Stimulated activated CD4-positive, alpha-beta T cell treated with anti-CD3 and anti-CD28 coated beads, Interleukin-12 subunit alpha, Interleukin-12 subunit beta, amount 100 ng/mL, for 48 hours (primary cell): ENCODE results near the gene CEP85L.
A peak's percentile ranks its signal among the peaks of the same experiment; 100 is the strongest.

ENCODE experiments used
- DNase-seq, 3 donors: peaks; one replicate each; pipeline ENCODE4 v3.0.0-alpha.2; 2020; ENCODE audit warnings: low read depth in 2 of 3, low spot score in 1 of 3

The CEP85L gene

GRCh38 chr6:118625833-118626232 lies 25.6 kb downstream of the CEP85L start:
- no peak for DNase-seq

GRCh38 chr6:118621799-118622470 lies 29.5 kb downstream of the CEP85L start:
- no peak for DNase-seq

- DNase-seq: no peak
Observed at GRCh38 chr6:118620202-118620601, 31.2 kb downstream of the CEP85L start.

GRCh38 chr6:118618676-118619377 lies 32.6 kb downstream of the CEP85L start:
- peak; percentile 25 to 73 (median 42) for DNase-seq

- no peak for DNase-seq
Observed at GRCh38 chr6:118617417-118617816, 34.0 kb downstream of the CEP85L start.

- no peak for DNase-seq
Observed at GRCh38 chr6:118611334-118611733, 40.1 kb downstream of the CEP85L start.

- no peak for DNase-seq
Observed at GRCh38 chr6:118606858-118607257, 44.5 kb downstream of the CEP85L start.

GRCh38 chr6:118606268-118606667 lies 45.1 kb downstream of the CEP85L start:
- no peak for DNase-seq

- no peak for DNase-seq
Observed at GRCh38 chr6:118603372-118603771, 48.0 kb downstream of the CEP85L start.

GRCh38 chr6:118602300-118602699 lies 49.1 kb downstream of the CEP85L start:
- DNase-seq: no peak

GRCh38 chr6:118598324-118598723 lies 53.1 kb downstream of the CEP85L start:
- DNase-seq: no peak

- DNase-seq: no peak
Observed at GRCh38 chr6:118597636-118598035, 53.8 kb downstream of the CEP85L start.

- no peak for DNase-seq
Observed at GRCh38 chr6:118596774-118597320, 54.5 kb downstream of the CEP85L start.

GRCh38 chr6:118594877-118595276 lies 56.5 kb downstream of the CEP85L start:
- DNase-seq: no peak

- DNase-seq: no peak
Observed at GRCh38 chr6:118591897-118592296, 59.5 kb downstream of the CEP85L start.

- DNase-seq: no peak
Observed at GRCh38 chr6:118589649-118590365, 61.6 kb downstream of the CEP85L start.

GRCh38 chr6:118589186-118589585 lies 62.2 kb downstream of the CEP85L start:
- no peak for DNase-seq

- DNase-seq: no peak
Observed at GRCh38 chr6:118588626-118589025, 62.8 kb downstream of the CEP85L start.

- DNase-seq: no peak
Observed at GRCh38 chr6:118586746-118587485, 64.5 kb downstream of the CEP85L start.

GRCh38 chr6:118584911-118585310 lies 66.5 kb downstream of the CEP85L start:
- no peak for DNase-seq

- DNase-seq: no peak
Observed at GRCh38 chr6:118581489-118581959, 69.9 kb downstream of the CEP85L start.
